IMR-90 (cell line): ENCODE data around the gene TBCEL. TPM values are rescaled to one million over a fixed set of nuclear protein-coding genes. Genes with fewer than 3 reads are reported as not detected.

Experiments
- ATAC-seq: fragments of 200-7000 bp; cut with Tn5 transposase; 2 replicates; pipeline ENCODE4 v1.9.1; 2020; ENCODE audit warnings: low read depth, mild to moderate bottlenecking, moderate library complexity
- BruUV-seq: library from RNA; stranded (reverse); fragments of 400-500 nt; replicated peaks from 2 replicates; lab custom pipeline; 2021; lab: Mats Ljungman, UMichigan
- CTCF ChIA-PET: fragments of 300-600 bp; formaldehyde crosslinking; extraction: SDS; loops from one replicate; lab custom pipeline; 2021; ENCODE audit warnings: antibody characterized with exemption; lab: Yijun Ruan, JAX
- POLR2A ChIA-PET: fragments of 300-600 bp; sonication (Branson Sonifier 250); formaldehyde crosslinking; loops from one replicate; lab custom pipeline; 2022; ENCODE audit warnings: antibody characterized with exemption; ENCODE audit not compliant: unreplicated experiment; lab: Charles Lee
- DNase-seq: peaks from one replicate; pipeline ENCODE4 v3.0.0; 2013
- H2AFZ ChIP-seq: replicated peaks from 2 replicates; pipeline ENCODE3; 2013; ENCODE audit warnings: low read length, mild to moderate bottlenecking; ENCODE audit not compliant: poor library complexity
- H2AK5ac ChIP-seq: 2 replicates; pipeline ENCODE4 v1.6.1; 2013; ENCODE audit warnings: low read depth, low read length, inconsistent platforms
- H2AK9ac ChIP-seq: replicated peaks from 2 replicates; pipeline ENCODE3; 2013; ENCODE audit warnings: mild to moderate bottlenecking, low read depth, low read length, moderate library complexity; ENCODE audit not compliant: poor library complexity
- H2BK120ac ChIP-seq: 2 replicates; pipeline ENCODE4 v1.6.1; 2013; ENCODE audit warnings: low read depth, low read length, inconsistent platforms
- H2BK15ac ChIP-seq: 3 replicates; pipeline ENCODE4 v1.6.1; 2013; ENCODE audit warnings: low read depth, low read length, inconsistent platforms
- H2BK20ac ChIP-seq: 2 replicates; pipeline ENCODE4 v1.6.1; 2013; ENCODE audit warnings: low read depth, mild to moderate bottlenecking, inconsistent platforms, low read length, moderate library complexity
- H2BK5ac ChIP-seq: 2 replicates; pipeline ENCODE4 v1.6.1; 2013; ENCODE audit warnings: mild to moderate bottlenecking, low read depth, low read length, inconsistent platforms; ENCODE audit not compliant: poor library complexity, severe bottlenecking
- H3K14ac ChIP-seq: replicated peaks from 2 replicates; pipeline ENCODE4 v1.6.1; 2013; ENCODE audit warnings: low read depth, low read length, inconsistent platforms
- H3K18ac ChIP-seq: 2 replicates; pipeline ENCODE4 v1.6.1; 2013; ENCODE audit warnings: low read depth, low read length, control low read depth
- H3K23ac ChIP-seq: 2 replicates; pipeline ENCODE4 v1.6.1; 2013; ENCODE audit warnings: low read depth, low read length, inconsistent platforms
- H3K27ac ChIP-seq: 2 replicates; pipeline ENCODE4 v1.5.1; 2013; ENCODE audit warnings: mild to moderate bottlenecking, control low read depth, low read length; ENCODE audit not compliant: insufficient read depth
- H3K27me3 ChIP-seq: 2 replicates; pipeline ENCODE4 v1.6.1; 2013; ENCODE audit warnings: low read length; ENCODE audit not compliant: control insufficient read depth, insufficient read depth
- H3K36me3 ChIP-seq: 2 replicates; pipeline ENCODE4 v1.6.1; 2013; ENCODE audit warnings: low read length, mixed read lengths; ENCODE audit not compliant: control insufficient read depth, insufficient read depth
- H3K4ac ChIP-seq: 2 replicates; pipeline ENCODE4 v1.6.1; 2013; ENCODE audit warnings: low read depth, low read length, inconsistent platforms
- H3K4me1 ChIP-seq: 2 replicates; pipeline ENCODE4 v1.6.1; 2013; ENCODE audit warnings: low read length, mixed read lengths; ENCODE audit not compliant: control insufficient read depth, insufficient read depth
- H3K4me2 ChIP-seq: 2 replicates; pipeline ENCODE4 v1.6.1; 2013; ENCODE audit warnings: low read depth, mild to moderate bottlenecking, control low read depth, low read length, moderate library complexity
- H3K4me3 ChIP-seq: 2 replicates; pipeline ENCODE4 v1.5.1; 2013; ENCODE audit warnings: low read depth, mild to moderate bottlenecking, control low read depth, low read length, moderate library complexity; ENCODE audit not compliant: insufficient read depth
- H3K56ac ChIP-seq: 2 replicates; pipeline ENCODE4 v1.6.1; 2013; ENCODE audit warnings: low read length, inconsistent platforms; ENCODE audit not compliant: insufficient read depth; ENCODE audit errors: extremely low read depth
- H3K79me1 ChIP-seq, 2 experiments: 2 replicates each; pipeline ENCODE4 v1.6.1; 2013; ENCODE audit warnings: low read length in 2 of 2, inconsistent platforms in 1 of 2, low read depth in 1 of 2
- H3K9ac ChIP-seq: 2 replicates; pipeline ENCODE4 v1.6.1; 2013; ENCODE audit warnings: low read depth, low read length, control low read depth
- H3K9me1 ChIP-seq: 2 replicates; pipeline ENCODE4 v1.6.1; 2013; ENCODE audit warnings: low read length, inconsistent platforms; ENCODE audit not compliant: insufficient read depth
- H3K9me3 ChIP-seq: 2 replicates; pipeline ENCODE4 v1.6.1; 2013; ENCODE audit warnings: low read length; ENCODE audit not compliant: control insufficient read depth, insufficient read depth
- H4K20me1 ChIP-seq: 2 replicates; pipeline ENCODE4 v1.6.1; 2013; ENCODE audit warnings: low read length, inconsistent platforms; ENCODE audit not compliant: insufficient read depth
- H4K5ac ChIP-seq: 2 replicates; pipeline ENCODE4 v1.6.1; 2013; ENCODE audit warnings: mild to moderate bottlenecking, low read depth, low read length, control low read depth
- H4K8ac ChIP-seq, 2 experiments: 2 replicates each; pipeline ENCODE4 v1.6.1; 2013; ENCODE audit warnings: low read depth in 2 of 2, low read length in 2 of 2, control low read depth in 1 of 2, inconsistent platforms in 1 of 2
- H4K91ac ChIP-seq: 2 replicates; pipeline ENCODE4 v1.6.1; 2013; ENCODE audit warnings: low read depth, low read length, inconsistent platforms; ENCODE audit not compliant: insufficient read depth
- BHLHE40 ChIP-seq: fragments of 150-350 bp; IDR thresholded peaks from 2 replicates; pipeline ENCODE4 v1.6.1; 2016; ENCODE audit warnings: mild to moderate bottlenecking, low read depth, low read length
- CEBPB ChIP-seq: IDR thresholded peaks from 2 replicates; pipeline ENCODE4 v1.6.1; 2012; ENCODE audit warnings: low read depth, low read length, improper control_type of control experiment
- CHD1 ChIP-seq: IDR thresholded peaks from 2 replicates; pipeline ENCODE4 v1.6.1; 2012; ENCODE audit warnings: low read depth, low read length, improper control_type of control experiment
- CTCF ChIP-seq: conservative IDR thresholded peaks from 2 replicates; pipeline ENCODE4 v1.5.1; 2012; ENCODE audit warnings: mild to moderate bottlenecking, low read depth, low read length, improper control_type of control experiment
- FOS ChIP-seq: fragments of 150-350 bp; IDR thresholded peaks from 2 replicates; pipeline ENCODE4 v1.6.1; 2016; ENCODE audit warnings: low read depth, low read length
- MAFK ChIP-seq: IDR thresholded peaks from 2 replicates; pipeline ENCODE4 v1.6.1; 2012; ENCODE audit warnings: low read depth, low read length, improper control_type of control experiment
- MAZ ChIP-seq: IDR thresholded peaks from 2 replicates; pipeline ENCODE4 v1.6.1; 2012; ENCODE audit warnings: low read depth, mild to moderate bottlenecking, low read length, improper control_type of control experiment, moderate library complexity, borderline replicate concordance
- MXI1 ChIP-seq: IDR thresholded peaks from 2 replicates; pipeline ENCODE4 v1.6.1; 2012; ENCODE audit warnings: low read depth, mild to moderate bottlenecking, low read length, moderate library complexity, borderline replicate concordance
- NFE2L2 ChIP-seq: fragments of 150-350 bp; IDR thresholded peaks from 2 replicates; pipeline ENCODE4 v1.6.1; 2016; ENCODE audit warnings: low read depth, mild to moderate bottlenecking, low read length
- POLR2A ChIP-seq: IDR thresholded peaks from 2 replicates; pipeline ENCODE4 v1.6.1; 2012; ENCODE audit warnings: mild to moderate bottlenecking, low read depth, low read length
- RAD21 ChIP-seq: IDR thresholded peaks from 2 replicates; pipeline ENCODE4 v1.6.1; 2012; ENCODE audit warnings: low read length, improper control_type of control experiment
- RCOR1 ChIP-seq: IDR thresholded peaks from 2 replicates; pipeline ENCODE4 v1.6.1; 2012; ENCODE audit warnings: mild to moderate bottlenecking, low read length, improper control_type of control experiment; ENCODE audit not compliant: insufficient replicate concordance
- RFX5 ChIP-seq: IDR thresholded peaks from 2 replicates; pipeline ENCODE4 v1.8.0; 2012; ENCODE audit warnings: low read depth, mild to moderate bottlenecking, low read length, moderate library complexity
- SMC3 ChIP-seq: fragments of 150-350 bp; IDR thresholded peaks from 2 replicates; pipeline ENCODE4 v1.6.1; 2016; ENCODE audit warnings: low read depth, mild to moderate bottlenecking, antibody characterized with exemption, low read length, moderate library complexity
- WGBS, 2 experiments: methylation state at CpG; one replicate each; pipeline versions ENCODE4 v1.1.5 to v1.1.7; 2013; ENCODE audit warnings: missing lambda C conversion rate in 2 of 2; ENCODE audit not compliant: insufficient read length in 1 of 2; ENCODE audit errors: extremely low coverage in 2 of 2; 5-methylcytosine and 5-hydroxymethylcytosine counted together
- dilution Hi-C: fragments of 300-500 bp; cut with HindIII; formaldehyde crosslinking; loops from one replicate; pipeline ENCODE4 v1.14.3; 2018; ENCODE audit warnings: low sequenced_read_pairs; ENCODE audit not compliant: unreplicated experiment
- in situ Hi-C: fragments of 300-500 bp; cut with MboI; formaldehyde crosslinking; loops from 3 replicates; pipeline ENCODE4 v1.14.3; 2019; ENCODE audit warnings: low sequenced_read_pairs, inconsistent platforms, mixed read lengths
- intact Hi-C: fragments of 100-400 bp; cut with micrococcal nuclease; formaldehyde crosslinking; loops from 2 replicates; pipeline ENCODE4 v1.10.0; 2022
- polyA plus RNA-seq, 3 experiments: library from polyadenylated mRNA; depleted of rRNA; stranded (reverse); fragments of >200 nt; gene quantifications; 2 replicates each; pipeline ENCODE4 v1.2.3, GENCODE V29; 2012; ENCODE audit warnings: low replicate concordance in 1 of 3
- total RNA-seq: library from RNA; depleted of rRNA; stranded (reverse); fragments of >200 nt; gene quantifications from 2 replicates; pipeline ENCODE4 v1.2.3, GENCODE V29; 2012
- TF ChIP-seq, protein P1 (sequence below): fragments of 150-350 bp; IDR thresholded peaks from 2 replicates; pipeline ENCODE4 v1.6.1; 2017; ENCODE audit warnings: mild to moderate bottlenecking, antibody characterized with exemption, low read length, low read depth
- TF ChIP-seq, protein P2 (sequence below): fragments of 150-350 bp; IDR thresholded peaks from 2 replicates; pipeline ENCODE4 v1.6.1; 2016; ENCODE audit warnings: low read depth, mild to moderate bottlenecking, low read length, moderate library complexity, borderline replicate concordance

The TBCEL gene
- total and polyA plus RNA-seq, 2 of the 4 experiments (the other 2 are of a cell fraction) = 7.1 to 21.0 TPM

DNA sequence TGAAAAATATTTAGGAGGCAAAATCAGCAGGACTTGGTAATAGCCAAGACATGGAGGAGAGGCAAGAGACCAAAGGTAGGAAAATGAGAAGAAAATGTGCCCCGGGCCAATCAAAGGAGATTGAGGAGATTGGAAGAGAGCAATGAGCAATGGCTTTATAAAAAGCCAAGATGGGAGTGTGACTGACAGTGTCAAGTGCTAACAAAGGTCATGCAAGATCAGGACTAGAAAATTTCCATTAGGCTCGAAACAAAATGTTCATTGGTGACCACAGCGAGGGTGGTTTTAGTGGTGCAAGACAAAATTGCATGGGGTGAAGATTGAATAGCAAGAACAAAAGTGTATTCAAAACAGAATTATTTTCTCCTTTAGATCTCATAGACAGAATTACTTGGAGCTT is 45.2 kb upstream of the TBCEL start:
- Histone ChIP-seq H3K4me1 (no peaks in the 10 kb centered on the region), H4K8ac (no peak overlapping the region), H2AK5ac (no peak overlapping the region), H2BK20ac (no peak overlapping the region), H2AFZ (no peak overlapping the region), H3K27ac (no peak overlapping the region), H3K27me3 (peaks cover 35% of the 10 kb centered on the region), H3K9me3 (no peaks in the 10 kb centered on the region), H3K4me3 (no peak overlapping the region), H3K4me2 (no peak overlapping the region), H3K18ac (no peak overlapping the region), H2BK15ac (no peak overlapping the region), H3K9ac (no peak overlapping the region), H3K4ac (no peak overlapping the region), H3K56ac (no peak overlapping the region), H3K79me1 (no peaks in the 10 kb centered on the region), H2BK5ac (no peak overlapping the region), H4K91ac (no peak overlapping the region), H3K36me3 (no peaks in the 10 kb centered on the region), H3K14ac (no peak overlapping the region), H3K23ac (no peak overlapping the region), H3K9me1 (no peaks in the 10 kb centered on the region), H4K20me1 (no peaks in the 10 kb centered on the region), H2AK9ac (no peak overlapping the region), H4K5ac (no peak overlapping the region), H2BK120ac (no peak overlapping the region)
- TF ChIP-seq MAZ (no peak), RAD21 (no peak), CHD1 (no peak), NFE2L2 (no peak), CTCF (no peak), RCOR1 (no peak), MXI1 (no peak), CEBPB (no peak), FOS (no peak), MAFK (no peak), RFX5 (no peak), BHLHE40 (no peak), POLR2A (no peak), SMC3 (no peak)
- TF ChIP-seq, protein P1, sequence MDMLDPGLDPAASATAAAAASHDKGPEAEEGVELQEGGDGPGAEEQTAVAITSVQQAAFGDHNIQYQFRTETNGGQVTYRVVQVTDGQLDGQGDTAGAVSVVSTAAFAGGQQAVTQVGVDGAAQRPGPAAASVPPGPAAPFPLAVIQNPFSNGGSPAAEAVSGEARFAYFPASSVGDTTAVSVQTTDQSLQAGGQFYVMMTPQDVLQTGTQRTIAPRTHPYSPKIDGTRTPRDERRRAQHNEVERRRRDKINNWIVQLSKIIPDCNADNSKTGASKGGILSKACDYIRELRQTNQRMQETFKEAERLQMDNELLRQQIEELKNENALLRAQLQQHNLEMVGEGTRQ = no peak
- TF ChIP-seq, protein P2, sequence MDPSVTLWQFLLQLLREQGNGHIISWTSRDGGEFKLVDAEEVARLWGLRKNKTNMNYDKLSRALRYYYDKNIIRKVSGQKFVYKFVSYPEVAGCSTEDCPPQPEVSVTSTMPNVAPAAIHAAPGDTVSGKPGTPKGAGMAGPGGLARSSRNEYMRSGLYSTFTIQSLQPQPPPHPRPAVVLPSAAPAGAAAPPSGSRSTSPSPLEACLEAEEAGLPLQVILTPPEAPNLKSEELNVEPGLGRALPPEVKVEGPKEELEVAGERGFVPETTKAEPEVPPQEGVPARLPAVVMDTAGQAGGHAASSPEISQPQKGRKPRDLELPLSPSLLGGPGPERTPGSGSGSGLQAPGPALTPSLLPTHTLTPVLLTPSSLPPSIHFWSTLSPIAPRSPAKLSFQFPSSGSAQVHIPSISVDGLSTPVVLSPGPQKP = no peak
- no TSS peak for BruUV-seq
- intact Hi-C loops = no loop called here
- no peak for ATAC-seq
- in situ Hi-C loops = no loop called here
- CTCF ChIA-PET = no interaction called here
- dilution Hi-C loops = no loop called here
- 60% methylated on average over 1 of the region's 3 CpGs; no CpG with 5 or more reads in 1 of the 2 experiments for WGBS, 2 experiments
- POLR2A ChIA-PET = no interaction called here
- no peak for DNase-seq
